ENCODE data around the gene CCSER1. TPM values are rescaled to one million over a fixed set of nuclear protein-coding genes. Genes with fewer than 3 reads are reported as not detected.

CCSER1 gene
- total and polyA plus RNA-seq, 2 experiments from 2014 or later = 2.9 to 3.4 TPM

DNA sequence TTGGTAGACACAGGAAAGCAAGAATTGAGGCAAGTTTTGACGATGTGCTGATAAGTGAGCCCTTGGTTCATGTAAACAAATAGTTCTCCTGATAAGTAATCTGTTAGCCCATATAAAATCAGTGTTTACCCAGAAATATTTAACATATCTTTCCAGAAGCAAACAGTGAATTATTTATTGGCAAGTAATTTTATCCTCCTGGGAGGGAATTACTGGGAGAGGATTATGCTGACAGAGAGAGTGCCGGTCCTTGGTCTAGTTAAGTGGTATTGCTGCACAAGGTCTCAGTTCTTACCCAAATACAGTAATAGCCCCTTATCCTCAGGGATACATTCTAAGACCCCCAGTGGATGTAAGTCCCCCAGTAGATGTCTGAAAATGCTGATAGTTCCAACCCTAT, 315.4 kb downstream of the CCSER1 start:
- H3F3A ChIP-seq (replicated peaks; ENCODE audit: low read depth) = no peaks in the 10 kb centered on the region

More for the DNA sequence above, 315.4 kb downstream of the CCSER1 start:
- TF ChIP-seq STAT1 (IDR thresholded peaks at IDR 0.05; ENCODE audit: unreplicated experiment) (no peak), NANOG (IDR thresholded peaks at IDR 0.05; ENCODE audit: borderline replicate concordance) (no peak), ZNF331 (CRISPR knock-in tag; IDR thresholded peaks at IDR 0.05; ENCODE audit: low read depth) (no peak), ZNF114 (CRISPR knock-in tag; IDR thresholded peaks at IDR 0.05) (no peak), CREB1 (CRISPR knock-in tag; IDR thresholded peaks at IDR 0.05; ENCODE audit: low read depth) (no peak), JUNB (IDR thresholded peaks at IDR 0.05; ENCODE audit: unreplicated experiment) (no peak)
- TF ChIP-seq, protein P1, sequence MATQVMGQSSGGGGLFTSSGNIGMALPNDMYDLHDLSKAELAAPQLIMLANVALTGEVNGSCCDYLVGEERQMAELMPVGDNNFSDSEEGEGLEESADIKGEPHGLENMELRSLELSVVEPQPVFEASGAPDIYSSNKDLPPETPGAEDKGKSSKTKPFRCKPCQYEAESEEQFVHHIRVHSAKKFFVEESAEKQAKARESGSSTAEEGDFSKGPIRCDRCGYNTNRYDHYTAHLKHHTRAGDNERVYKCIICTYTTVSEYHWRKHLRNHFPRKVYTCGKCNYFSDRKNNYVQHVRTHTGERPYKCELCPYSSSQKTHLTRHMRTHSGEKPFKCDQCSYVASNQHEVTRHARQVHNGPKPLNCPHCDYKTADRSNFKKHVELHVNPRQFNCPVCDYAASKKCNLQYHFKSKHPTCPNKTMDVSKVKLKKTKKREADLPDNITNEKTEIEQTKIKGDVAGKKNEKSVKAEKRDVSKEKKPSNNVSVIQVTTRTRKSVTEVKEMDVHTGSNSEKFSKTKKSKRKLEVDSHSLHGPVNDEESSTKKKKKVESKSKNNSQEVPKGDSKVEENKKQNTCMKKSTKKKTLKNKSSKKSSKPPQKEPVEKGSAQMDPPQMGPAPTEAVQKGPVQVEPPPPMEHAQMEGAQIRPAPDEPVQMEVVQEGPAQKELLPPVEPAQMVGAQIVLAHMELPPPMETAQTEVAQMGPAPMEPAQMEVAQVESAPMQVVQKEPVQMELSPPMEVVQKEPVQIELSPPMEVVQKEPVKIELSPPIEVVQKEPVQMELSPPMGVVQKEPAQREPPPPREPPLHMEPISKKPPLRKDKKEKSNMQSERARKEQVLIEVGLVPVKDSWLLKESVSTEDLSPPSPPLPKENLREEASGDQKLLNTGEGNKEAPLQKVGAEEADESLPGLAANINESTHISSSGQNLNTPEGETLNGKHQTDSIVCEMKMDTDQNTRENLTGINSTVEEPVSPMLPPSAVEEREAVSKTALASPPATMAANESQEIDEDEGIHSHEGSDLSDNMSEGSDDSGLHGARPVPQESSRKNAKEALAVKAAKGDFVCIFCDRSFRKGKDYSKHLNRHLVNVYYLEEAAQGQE (IDR thresholded peaks at IDR 0.05; ENCODE audit: unreplicated experiment) = no peak
- TF ChIP-seq, protein P2, sequence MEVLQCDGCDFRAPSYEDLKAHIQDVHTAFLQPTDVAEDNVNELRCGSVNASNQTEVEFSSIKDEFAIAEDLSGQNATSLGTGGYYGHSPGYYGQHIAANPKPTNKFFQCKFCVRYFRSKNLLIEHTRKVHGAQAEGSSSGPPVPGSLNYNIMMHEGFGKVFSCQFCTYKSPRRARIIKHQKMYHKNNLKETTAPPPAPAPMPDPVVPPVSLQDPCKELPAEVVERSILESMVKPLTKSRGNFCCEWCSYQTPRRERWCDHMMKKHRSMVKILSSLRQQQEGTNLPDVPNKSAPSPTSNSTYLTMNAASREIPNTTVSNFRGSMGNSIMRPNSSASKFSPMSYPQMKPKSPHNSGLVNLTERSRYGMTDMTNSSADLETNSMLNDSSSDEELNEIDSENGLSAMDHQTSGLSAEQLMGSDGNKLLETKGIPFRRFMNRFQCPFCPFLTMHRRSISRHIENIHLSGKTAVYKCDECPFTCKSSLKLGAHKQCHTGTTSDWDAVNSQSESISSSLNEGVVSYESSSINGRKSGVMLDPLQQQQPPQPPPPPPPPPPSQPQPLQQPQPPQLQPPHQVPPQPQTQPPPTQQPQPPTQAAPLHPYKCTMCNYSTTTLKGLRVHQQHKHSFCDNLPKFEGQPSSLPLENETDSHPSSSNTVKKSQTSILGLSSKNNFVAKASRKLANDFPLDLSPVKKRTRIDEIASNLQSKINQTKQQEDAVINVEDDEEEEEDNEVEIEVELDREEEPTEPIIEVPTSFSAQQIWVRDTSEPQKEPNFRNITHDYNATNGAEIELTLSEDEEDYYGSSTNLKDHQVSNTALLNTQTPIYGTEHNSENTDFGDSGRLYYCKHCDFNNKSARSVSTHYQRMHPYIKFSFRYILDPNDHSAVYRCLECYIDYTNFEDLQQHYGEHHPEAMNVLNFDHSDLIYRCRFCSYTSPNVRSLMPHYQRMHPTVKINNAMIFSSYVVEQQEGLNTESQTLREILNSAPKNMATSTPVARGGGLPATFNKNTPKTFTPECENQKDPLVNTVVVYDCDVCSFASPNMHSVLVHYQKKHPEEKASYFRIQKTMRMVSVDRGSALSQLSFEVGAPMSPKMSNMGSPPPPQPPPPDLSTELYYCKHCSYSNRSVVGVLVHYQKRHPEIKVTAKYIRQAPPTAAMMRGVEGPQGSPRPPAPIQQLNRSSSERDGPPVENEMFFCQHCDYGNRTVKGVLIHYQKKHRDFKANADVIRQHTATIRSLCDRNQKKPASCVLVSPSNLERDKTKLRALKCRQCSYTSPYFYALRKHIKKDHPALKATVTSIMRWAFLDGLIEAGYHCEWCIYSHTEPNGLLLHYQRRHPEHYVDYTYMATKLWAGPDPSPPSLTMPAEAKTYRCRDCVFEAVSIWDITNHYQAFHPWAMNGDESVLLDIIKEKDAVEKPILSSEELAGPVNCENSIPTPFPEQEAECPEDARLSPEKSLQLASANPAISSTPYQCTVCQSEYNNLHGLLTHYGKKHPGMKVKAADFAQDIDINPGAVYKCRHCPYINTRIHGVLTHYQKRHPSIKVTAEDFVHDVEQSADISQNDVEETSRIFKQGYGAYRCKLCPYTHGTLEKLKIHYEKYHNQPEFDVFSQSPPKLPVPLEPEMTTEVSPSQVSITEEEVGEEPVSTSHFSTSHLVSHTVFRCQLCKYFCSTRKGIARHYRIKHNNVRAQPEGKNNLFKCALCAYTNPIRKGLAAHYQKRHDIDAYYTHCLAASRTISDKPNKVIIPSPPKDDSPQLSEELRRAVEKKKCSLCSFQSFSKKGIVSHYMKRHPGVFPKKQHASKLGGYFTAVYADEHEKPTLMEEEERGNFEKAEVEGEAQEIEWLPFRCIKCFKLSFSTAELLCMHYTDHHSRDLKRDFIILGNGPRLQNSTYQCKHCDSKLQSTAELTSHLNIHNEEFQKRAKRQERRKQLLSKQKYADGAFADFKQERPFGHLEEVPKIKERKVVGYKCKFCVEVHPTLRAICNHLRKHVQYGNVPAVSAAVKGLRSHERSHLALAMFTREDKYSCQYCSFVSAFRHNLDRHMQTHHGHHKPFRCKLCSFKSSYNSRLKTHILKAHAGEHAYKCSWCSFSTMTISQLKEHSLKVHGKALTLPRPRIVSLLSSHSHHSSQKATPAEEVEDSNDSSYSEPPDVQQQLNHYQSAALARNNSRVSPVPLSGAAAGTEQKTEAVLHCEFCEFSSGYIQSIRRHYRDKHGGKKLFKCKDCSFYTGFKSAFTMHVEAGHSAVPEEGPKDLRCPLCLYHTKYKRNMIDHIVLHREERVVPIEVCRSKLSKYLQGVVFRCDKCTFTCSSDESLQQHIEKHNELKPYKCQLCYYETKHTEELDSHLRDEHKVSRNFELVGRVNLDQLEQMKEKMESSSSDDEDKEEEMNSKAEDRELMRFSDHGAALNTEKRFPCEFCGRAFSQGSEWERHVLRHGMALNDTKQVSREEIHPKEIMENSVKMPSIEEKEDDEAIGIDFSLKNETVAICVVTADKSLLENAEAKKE (CRISPR knock-in tag; IDR thresholded peaks at IDR 0.05) = no peak
- no peak overlapping the region for H3K27ac Mint-ChIP-seq
- H3K36me3 Mint-ChIP-seq (ENCODE audit: low read depth) = no peaks in the 10 kb centered on the region
- H3K4me1 Mint-ChIP-seq = no peaks in the 10 kb centered on the region
- H3K36me3 ChIP-seq (ENCODE audit: insufficient read depth) = no peaks in the 10 kb centered on the region
- no peak overlapping the region for H3K4me3 ChIP-seq
- no peak overlapping the region for H3K4me3 Mint-ChIP-seq
- H3K79me2 ChIP-seq (replicated peaks; ENCODE audit: insufficient read depth) = no peaks in the 10 kb centered on the region
- ATAC-seq = no peak
- H3K27me3 ChIP-seq (ENCODE audit: insufficient read depth) = no peaks in the 10 kb centered on the region
- no peaks in the 10 kb centered on the region for H3K4me1 ChIP-seq (ENCODE audit: insufficient read depth)
- no peak for DNase-seq (ENCODE audit: low spot score)
- no peak overlapping the region for H3K4me2 ChIP-seq
- no peaks in the 10 kb centered on the region for H4K20me1 ChIP-seq (replicated peaks; ENCODE audit: insufficient read depth)
- no peak overlapping the region for H2AFZ ChIP-seq
- H3K27me3 Mint-ChIP-seq (ENCODE audit: insufficient read depth, low read depth, poor library complexity) = no peaks in the 10 kb centered on the region
- H3K9me2 ChIP-seq (ENCODE audit: insufficient read depth) = no peaks in the 10 kb centered on the region
- no peak overlapping the region for H3K27ac ChIP-seq (ENCODE audit: low read depth)
- no peaks in the 10 kb centered on the region for H3K9me3 Mint-ChIP-seq
